HG03571 (cell line): ENCODE data around the gene CHMP5.

ENCODE experiments used
- ATAC-seq: cut with Tn5 transposase; IDR thresholded peaks from one replicate; pipeline ENCODE4 v1.9.1; 2021; ENCODE audit not compliant: unreplicated experiment

CHMP5 gene

GRCh38 chr9:33242609-33243134 lies 22.2 kb upstream of the CHMP5 start:
- ATAC-seq: no peak

- ATAC-seq: no peak
Observed at GRCh38 chr9:33244137-33244784, 20.6 kb upstream of the CHMP5 start.

- no peak for ATAC-seq
Observed at GRCh38 chr9:33245341-33245740, 19.5 kb upstream of the CHMP5 start.

GRCh38 chr9:33246269-33246860 lies 18.5 kb upstream of the CHMP5 start:
- no peak for ATAC-seq

- no peak for ATAC-seq
Observed at GRCh38 chr9:33248606-33249005, 16.2 kb upstream of the CHMP5 start.

GRCh38 chr9:33249087-33249658 lies 15.7 kb upstream of the CHMP5 start:
- no peak for ATAC-seq

- ATAC-seq: no peak
Observed at GRCh38 chr9:33249983-33250382, 14.9 kb upstream of the CHMP5 start.

- no peak for ATAC-seq
Observed at GRCh38 chr9:33250458-33250995, 14.3 kb upstream of the CHMP5 start.

- ATAC-seq: no peak
Observed at GRCh38 chr9:33254211-33254610, 10.6 kb upstream of the CHMP5 start.

GRCh38 chr9:33255014-33255413 lies 9.8 kb upstream of the CHMP5 start:
- ATAC-seq: no peak

GRCh38 chr9:33255471-33255870 lies 9.4 kb upstream of the CHMP5 start:
- no peak for ATAC-seq

GRCh38 chr9:33256236-33256635 lies 8.6 kb upstream of the CHMP5 start:
- ATAC-seq: no peak

GRCh38 chr9:33257276-33257675 lies 7.6 kb upstream of the CHMP5 start:
- ATAC-seq: no peak

- no peak for ATAC-seq
Observed at GRCh38 chr9:33260372-33260771, 4.5 kb upstream of the CHMP5 start.

- ATAC-seq: no peak
Observed at GRCh38 chr9:33263131-33264002, 1.5 kb upstream of the CHMP5 start.

GRCh38 chr9:33264003-33264472 lies 811 bp upstream of the CHMP5 start:
- peak; percentile 35 for ATAC-seq

- ATAC-seq: no peak
Observed at GRCh38 chr9:33265211-33265865, 489 bp downstream of the CHMP5 start.

GRCh38 chr9:33267151-33267767 lies 2.4 kb downstream of the CHMP5 start:
- ATAC-seq: no peak

GRCh38 chr9:33270146-33270545 lies 5.3 kb downstream of the CHMP5 start:
- ATAC-seq: no peak

- ATAC-seq: no peak
Observed at GRCh38 chr9:33272061-33272460, 7.2 kb downstream of the CHMP5 start.
